Effector CD4-positive, alpha-beta T cell (primary cell): ENCODE data around the gene AMZ2.

Experiments
- DNase-seq: peaks from one replicate; pipeline ENCODE4 v3.0.0-alpha.2; 2020

Gene AMZ2

DNA sequence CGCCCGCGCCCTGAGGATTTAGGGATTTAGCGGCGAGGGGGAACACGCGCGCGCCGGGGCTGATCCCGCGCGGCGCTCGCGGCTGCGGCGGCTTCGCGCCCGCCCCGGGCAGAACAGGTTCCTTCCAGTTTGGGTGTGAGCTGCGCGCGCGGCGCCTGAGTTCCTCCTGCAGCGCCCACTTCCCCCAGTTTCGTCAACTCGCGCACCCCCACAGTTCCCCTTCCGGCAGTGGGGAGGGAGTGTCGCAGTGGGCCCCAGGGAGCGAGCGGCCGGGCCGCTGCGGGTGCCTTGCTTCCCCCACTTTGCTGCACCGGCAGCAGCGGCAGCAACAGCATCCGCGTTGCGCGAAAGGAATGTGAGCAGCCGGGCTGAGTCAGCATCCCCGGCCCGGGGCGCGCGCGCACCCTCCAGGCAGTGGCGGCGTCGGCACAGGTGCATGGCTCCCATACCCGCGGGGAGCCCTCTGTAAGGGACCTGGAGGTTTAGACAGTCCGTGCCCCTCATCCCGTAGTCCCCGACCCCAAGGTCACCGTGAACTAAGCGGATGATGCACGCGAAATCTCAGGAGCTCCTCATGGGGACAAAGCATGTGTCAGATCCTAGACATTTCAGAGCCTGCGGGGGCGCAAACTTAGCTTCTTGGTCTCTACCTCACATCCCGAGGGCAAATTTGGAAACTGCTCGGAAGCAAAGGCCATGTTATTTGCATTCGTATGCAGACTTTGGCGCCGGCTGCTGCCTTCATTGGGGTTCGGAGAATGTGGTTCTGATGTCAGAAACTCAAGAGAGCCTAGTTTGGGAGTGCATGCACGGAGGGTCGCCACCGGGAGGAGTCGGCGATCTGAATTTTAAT, 44.2 kb downstream of the AMZ2 start:
- DNase-seq: peak; percentile 88

DNA sequence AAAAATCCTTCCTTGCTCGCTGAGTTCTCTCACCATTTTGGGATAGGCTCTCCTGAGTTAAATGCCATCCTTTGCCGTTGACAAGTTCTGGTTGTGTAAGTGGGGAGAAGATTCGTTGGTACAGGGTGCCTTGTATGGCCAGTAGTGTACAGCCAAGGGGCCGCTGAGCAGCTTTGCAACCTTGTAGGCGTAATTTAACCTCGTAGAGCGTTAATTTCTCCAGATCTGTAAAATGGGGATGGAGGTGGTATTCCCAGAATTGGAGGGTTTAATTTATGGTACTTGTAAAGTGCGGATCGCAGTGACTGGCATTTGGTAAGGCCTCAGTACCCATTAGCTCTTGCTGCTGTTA, 44.8 kb downstream of the AMZ2 start:
- no peak for DNase-seq

DNA sequence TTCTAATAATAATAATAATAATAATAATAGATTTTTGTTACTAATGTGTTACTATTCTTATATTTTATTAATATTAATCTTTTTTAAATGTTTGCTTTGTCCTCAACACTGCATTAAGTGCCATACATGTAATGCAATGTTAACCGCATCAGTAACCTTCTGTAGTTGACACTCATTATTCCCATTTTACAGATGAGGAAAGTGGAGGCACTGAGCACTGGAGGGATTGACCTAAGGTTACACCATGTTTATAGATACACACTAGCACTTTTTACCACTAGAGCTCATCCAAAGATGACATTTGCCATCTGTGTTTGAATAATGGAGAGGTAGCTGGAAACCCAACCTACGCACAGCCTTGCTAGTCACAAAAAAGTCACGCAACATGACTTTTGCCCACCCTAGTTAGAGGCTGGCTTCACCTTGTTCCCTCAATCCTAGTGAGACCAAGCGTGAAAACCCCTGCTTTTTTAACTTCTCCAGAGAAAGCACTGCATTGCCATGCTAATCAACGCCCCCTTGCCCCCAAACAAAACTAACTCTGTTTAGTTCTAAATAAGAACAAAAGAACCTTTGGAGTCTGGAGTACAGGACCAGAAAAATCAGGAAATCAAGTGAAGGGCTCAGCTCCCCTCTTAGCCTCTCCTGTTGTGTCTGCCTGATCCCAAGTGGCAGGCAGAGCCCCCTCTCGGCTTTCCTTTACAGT, 45.8 kb downstream of the AMZ2 start:
- no peak for DNase-seq

DNA sequence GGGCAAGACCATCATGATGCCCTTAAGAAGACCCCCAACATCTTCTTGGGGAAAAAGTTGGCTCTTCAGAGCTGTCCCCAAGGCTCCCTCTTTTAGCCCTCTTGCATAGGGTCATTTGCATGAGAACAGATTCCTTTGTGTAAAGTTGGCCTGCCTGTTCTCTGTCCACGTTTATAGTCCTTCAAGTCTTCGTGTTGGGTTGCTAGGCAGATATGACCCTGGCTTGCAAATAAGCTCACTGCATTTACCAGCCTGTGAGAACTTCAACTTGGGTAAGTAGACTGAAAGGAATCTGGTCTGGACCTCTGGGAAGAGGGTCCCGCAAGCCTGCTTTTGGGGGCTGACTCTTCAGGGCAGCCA, 46.3 kb downstream of the AMZ2 start:
- DNase-seq: no peak

DNA sequence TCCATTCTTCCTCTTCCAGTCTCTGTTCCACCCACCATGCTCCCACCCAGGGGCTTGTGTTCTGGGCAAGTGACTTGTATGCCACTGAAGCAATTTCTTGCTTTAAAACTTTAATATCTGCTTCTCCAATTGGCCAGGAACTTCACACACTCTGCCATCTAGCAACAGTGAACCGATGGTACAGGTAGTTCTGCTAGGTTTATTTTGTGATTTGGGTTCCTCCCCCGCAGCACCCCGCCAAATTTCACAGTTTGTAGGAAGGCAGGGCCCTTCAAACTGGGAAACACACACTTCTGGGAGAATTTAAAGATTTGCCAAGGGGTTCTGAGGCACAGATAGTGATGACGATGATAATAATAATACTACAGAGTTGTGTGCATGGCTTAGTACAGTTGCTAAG, 46.8 kb downstream of the AMZ2 start:
- DNase-seq: no peak

- DNase-seq: no peak
Observed at GRCh38 chr17:68295086-68295485, 47.2 kb downstream of the AMZ2 start.

GRCh38 chr17:68296217-68297191, 48.7 kb downstream of the AMZ2 start:
- peak; percentile 54 for DNase-seq

- no peak for DNase-seq
Observed at GRCh38 chr17:68297195-68297594, 49.4 kb downstream of the AMZ2 start.

- no peak for DNase-seq
Observed at GRCh38 chr17:68298601-68299000, 50.8 kb downstream of the AMZ2 start.

DNA sequence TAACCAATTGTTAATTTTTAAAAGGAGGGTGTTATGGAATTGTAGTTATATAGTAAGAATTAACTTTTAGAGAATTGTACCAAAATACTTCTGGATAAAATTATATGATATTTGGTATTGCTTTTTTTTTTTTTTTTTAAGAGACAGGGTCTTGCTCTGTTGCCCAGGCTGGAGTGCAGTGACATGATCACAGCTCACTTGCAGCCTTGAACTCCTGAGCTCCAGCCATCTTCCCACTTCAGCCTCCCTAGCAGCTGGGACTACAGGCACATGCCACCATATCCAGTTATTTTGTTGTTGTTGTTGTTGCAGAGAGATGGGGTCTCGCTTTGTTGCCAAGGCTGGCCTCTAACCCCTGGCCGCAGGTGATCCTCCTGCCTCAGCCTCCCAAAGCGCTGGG, 52.0 kb downstream of the AMZ2 start:
- DNase-seq: no peak

- no peak for DNase-seq
Observed at GRCh38 chr17:68301438-68301959, 53.7 kb downstream of the AMZ2 start.

DNA sequence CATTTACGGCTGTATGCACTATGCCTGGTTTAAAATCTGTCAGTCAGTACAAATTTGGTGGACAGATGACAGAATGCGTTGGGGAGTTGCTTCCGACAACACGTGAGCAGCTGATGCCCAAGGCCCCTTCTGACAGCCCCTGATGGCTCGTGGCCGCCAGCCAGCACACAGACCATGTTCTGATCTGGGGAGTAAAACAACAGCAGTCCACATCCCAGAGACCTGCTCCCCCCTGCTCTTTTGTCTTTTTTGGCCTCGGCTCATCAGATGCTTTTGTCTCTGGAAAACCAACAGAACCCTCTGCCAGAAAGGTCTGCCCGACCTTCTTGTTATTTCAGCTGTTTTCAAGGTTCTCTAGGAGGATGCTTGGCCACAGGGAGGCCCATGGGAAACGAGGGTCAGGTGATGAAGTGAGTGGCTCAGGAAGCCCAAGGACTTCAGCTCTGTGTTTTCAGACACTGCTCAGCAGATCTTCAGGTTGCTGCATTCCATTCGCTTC, 54.3 kb downstream of the AMZ2 start:
- no peak for DNase-seq

- DNase-seq: no peak
Observed at GRCh38 chr17:68302666-68303065, 54.8 kb downstream of the AMZ2 start.

DNA sequence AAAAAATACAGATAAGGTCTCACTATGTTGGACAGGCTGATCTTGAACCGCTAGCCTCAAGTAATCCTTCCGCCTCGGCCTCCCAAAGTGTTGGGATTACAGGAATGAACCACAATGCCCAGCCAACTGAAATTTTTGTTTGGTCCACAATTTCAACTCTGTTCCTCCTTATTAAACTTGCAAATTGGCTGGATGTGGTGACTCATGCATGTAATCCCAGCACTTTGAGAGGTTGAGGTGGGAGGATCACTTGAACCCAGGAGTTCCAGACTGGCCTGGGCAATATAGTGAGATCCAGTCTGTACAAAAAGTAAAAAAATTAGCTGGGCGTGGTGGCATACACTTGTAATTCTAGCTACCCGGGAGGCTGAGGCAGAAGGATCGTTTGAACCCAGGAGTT, 56.9 kb downstream of the AMZ2 start:
- no peak for DNase-seq

DNA sequence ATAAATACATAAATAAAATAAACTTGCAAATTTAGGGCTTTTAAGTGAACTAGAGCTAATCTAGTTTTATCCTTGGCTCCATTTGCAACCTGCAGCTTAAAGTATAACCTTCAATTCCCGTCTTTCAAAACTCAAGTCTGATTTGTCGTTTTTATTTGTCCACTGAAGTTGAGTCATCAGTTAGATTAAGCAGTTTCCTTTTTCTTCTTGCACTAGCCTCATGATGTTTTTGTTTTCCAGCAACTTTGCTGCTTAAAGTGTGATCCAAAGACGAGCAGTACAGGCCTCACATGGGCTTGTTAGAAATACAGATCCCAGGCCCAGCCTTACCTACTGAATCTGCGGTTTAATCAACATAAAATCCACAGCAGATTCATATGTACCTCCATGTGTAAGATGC, 57.3 kb downstream of the AMZ2 start:
- DNase-seq: no peak
